Type B pancreatic cell (in vitro differentiated cells): ENCODE measurements around the gene DAPK2. TPM values are rescaled to one million over a fixed set of nuclear protein-coding genes. Genes with fewer than 3 reads are reported as not detected.

Experiments used
- DNase-seq: peaks from one replicate; pipeline ENCODE4 v3.0.0; 2021; ENCODE audit warnings: mixed read lengths; ENCODE audit not compliant: unreplicated experiment; ENCODE audit errors: extremely low spot score
- H3K27ac Mint-ChIP-seq: 2 replicates; pipeline ENCODE4 v1.8.0; 2021; ENCODE audit warnings: mild to moderate bottlenecking, mixed read lengths
- H3K27me3 Mint-ChIP-seq: 2 replicates; pipeline ENCODE4 v1.8.0; 2021; ENCODE audit warnings: mixed read lengths
- H3K36me3 Mint-ChIP-seq: 2 replicates; pipeline ENCODE4 v1.8.0; 2021; ENCODE audit warnings: mixed read lengths
- H3K4me1 Mint-ChIP-seq: one replicate; pipeline ENCODE4 v1.8.0; 2021; ENCODE audit warnings: mixed read lengths; ENCODE audit not compliant: unreplicated experiment
- H3K4me3 Mint-ChIP-seq: 2 replicates; pipeline ENCODE4 v1.8.0; 2021; ENCODE audit warnings: mild to moderate bottlenecking, mixed read lengths
- H3K9me3 Mint-ChIP-seq: 2 replicates; pipeline ENCODE4 v1.8.0; 2021; ENCODE audit warnings: mixed read lengths
- total RNA-seq: library from RNA; stranded (reverse); gene quantifications from 2 replicates; pipeline ENCODE4 v1.2.1, GENCODE V29; 2021; ENCODE audit warnings: low replicate concordance
- TF ChIP-seq, protein P1 (sequence below): fragments of 200-600 bp; sonication (generic); conservative IDR thresholded peaks from 2 replicates; pipeline ENCODE4 v1.5.0; 2021; ENCODE audit warnings: antibody characterized with exemption, mild to moderate bottlenecking

DAPK2 gene
- total RNA-seq, 1 donor from 2014 or later = 5.0 TPM

DNA sequence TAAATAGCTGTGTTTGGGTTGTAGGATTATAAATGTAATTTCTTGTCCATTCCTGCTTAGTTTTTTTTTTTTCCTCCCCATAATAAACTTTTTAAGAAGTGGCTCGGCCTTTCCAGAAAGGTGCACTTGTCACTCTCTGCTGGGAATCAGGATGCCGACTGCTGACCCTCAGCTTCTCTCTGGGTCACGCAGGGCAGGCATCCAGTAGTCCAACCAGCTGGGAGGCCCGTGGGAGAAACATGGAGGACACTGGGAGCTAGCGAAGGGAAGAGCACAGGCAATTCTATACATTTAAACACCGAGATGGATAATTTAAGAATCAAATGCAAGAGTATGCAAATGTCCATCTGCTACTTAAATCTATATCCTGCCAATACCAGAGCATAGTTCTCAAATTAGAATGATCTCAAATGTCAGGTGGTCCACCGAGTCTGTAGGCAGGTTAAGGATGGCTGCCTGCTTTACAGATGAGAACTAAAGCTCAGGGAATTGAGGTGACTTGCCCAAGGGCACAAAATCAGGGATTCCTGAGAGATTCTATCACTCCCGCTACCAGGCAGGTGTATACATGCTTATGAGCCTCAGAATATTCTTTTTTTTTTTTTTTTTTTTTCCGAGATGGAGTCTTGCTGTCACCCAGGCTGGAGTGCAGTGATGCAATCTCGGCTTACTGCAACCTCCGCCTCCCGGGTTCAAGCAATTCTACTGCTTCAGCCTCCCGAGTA is 64.5 kb downstream of the DAPK2 start:
- TF ChIP-seq, protein P1, sequence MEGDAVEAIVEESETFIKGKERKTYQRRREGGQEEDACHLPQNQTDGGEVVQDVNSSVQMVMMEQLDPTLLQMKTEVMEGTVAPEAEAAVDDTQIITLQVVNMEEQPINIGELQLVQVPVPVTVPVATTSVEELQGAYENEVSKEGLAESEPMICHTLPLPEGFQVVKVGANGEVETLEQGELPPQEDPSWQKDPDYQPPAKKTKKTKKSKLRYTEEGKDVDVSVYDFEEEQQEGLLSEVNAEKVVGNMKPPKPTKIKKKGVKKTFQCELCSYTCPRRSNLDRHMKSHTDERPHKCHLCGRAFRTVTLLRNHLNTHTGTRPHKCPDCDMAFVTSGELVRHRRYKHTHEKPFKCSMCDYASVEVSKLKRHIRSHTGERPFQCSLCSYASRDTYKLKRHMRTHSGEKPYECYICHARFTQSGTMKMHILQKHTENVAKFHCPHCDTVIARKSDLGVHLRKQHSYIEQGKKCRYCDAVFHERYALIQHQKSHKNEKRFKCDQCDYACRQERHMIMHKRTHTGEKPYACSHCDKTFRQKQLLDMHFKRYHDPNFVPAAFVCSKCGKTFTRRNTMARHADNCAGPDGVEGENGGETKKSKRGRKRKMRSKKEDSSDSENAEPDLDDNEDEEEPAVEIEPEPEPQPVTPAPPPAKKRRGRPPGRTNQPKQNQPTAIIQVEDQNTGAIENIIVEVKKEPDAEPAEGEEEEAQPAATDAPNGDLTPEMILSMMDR = no peak
- H3K9me3 Mint-ChIP-seq = no peaks in the 10 kb centered on the region

DNA sequence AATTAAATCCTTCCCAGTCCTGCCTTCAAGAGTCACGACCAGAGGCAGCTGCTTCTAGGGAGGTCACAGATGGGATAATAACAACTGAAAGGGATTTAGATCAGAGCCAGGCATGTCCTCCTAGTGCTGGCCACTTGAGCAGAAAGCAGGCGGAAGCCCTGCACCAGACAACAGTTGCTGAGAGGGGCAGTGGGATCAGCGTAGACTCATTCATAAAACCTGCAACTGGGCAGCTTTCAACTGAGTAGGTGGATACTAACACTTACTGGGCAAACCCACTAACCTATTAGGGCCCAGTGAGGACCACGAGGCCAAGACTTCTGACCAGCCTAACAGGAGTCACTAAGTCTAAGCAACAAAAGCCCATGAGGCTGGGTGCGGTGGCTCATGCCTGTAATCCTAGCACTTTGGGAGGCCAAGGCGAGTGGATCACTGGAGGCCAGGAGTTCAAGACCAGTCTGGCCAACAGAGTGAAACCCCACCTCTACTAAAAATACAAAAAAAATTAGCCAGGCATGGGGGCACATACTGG is 67.0 kb downstream of the DAPK2 start:
- no peaks in the 10 kb centered on the region for H3K9me3 Mint-ChIP-seq
- peak overlapping the region; percentile 40 for H3K27ac Mint-ChIP-seq
- no peaks in the 10 kb centered on the region for H3K27me3 Mint-ChIP-seq
- TF ChIP-seq, protein P1 = no peak
- DNase-seq = no peak
- peaks cover 27% of the 10 kb centered on the region for H3K4me1 Mint-ChIP-seq
- no peak overlapping the region for H3K4me3 Mint-ChIP-seq
- no peaks in the 10 kb centered on the region for H3K36me3 Mint-ChIP-seq

More for the DNA sequence above, 64.5 kb downstream of the DAPK2 start:
- Mint-ChIP-seq H3K36me3 (no peaks in the 10 kb centered on the region), H3K4me3 (no peak overlapping the region), H3K4me1 (peaks cover 30% of the 10 kb centered on the region), H3K27ac (no peak overlapping the region), H3K27me3 (no peaks in the 10 kb centered on the region)
- DNase-seq = no peak

DNA sequence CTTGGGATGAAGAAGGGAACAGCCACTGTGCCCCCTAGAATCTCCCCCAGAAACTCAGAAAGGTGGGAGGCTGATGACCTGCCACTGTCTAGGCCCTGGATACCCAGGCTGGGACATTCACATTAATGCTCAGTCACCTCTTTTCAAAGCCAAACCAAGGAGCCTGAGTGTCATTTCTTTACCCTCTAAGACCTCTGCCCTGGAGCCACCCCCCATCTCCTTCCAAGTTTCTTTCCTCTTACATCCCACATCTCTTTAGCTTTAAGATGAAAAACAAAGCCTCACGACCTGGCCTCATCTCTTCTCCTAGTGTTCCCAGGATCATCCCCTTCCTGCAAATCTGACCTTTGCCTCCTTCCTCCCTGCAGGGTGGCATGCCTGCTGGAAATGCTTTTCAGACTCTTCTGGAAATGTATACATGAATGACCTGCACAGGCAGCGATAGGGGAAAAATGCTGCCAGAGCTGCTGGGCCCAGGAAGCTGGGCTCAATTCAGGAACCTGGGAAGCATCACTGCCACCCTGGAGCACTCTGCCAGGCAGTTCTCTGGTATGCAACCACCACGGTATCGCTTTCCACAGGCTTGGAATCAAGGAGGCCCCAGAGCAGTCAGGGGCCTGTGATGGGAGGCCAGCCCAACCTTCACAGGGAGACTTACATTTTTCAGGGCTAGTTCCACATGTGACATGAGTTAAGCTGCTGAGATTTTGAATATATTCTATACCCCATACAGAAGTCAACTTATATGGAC is 67.6 kb downstream of the DAPK2 start:
- peak overlapping the region; percentile 1 for H3K4me3 Mint-ChIP-seq
- TF ChIP-seq, protein P1 = no peak
- peak overlapping the region; percentile 40 for H3K27ac Mint-ChIP-seq
- peaks cover 31% of the 10 kb centered on the region for H3K4me1 Mint-ChIP-seq
- DNase-seq = no peak
- no peaks in the 10 kb centered on the region for H3K27me3 Mint-ChIP-seq
- no peaks in the 10 kb centered on the region for H3K9me3 Mint-ChIP-seq
- no peaks in the 10 kb centered on the region for H3K36me3 Mint-ChIP-seq

DNA sequence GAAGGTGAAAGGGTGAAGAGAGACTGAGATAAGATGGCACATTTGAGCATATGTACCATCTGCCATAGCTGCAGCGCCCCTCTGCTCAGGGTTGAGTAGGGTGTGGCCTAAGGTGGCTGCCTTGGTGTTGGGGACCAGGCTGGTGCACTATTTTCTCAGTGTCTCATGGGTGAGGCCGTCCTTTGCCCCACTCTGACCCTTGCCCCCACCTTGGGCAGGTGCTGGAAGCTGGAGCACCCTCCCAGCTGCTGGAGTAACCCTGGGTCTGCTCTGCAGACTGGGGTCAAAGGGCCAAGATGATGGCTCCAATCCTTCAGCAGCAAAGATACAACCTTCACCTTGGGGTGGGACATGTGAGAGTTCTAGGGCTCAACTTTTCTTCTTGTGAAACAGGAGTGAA is 69.2 kb downstream of the DAPK2 start:
- H3K4me1 Mint-ChIP-seq = peaks cover 28% of the 10 kb centered on the region

DNA sequence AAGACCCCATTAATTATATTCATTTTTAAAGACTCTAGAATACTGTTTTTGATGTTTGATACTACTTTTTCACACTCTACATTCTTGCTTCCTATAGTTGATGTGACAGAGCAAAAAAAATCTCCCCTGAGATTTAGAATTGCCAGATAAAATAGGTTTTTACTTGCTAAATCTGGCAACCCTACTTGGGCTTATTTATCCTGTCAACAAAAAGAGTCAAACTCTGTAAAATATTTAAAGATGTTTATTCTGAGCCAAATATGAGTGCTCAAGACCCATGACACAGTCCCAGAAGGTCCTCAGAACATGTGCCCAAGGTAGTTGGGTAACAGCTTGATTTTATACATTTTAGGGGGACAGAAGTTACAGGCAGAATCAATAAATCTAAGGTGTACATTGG is 72.3 kb downstream of the DAPK2 start:
- no peaks in the 10 kb centered on the region for H3K36me3 Mint-ChIP-seq
- H3K4me1 Mint-ChIP-seq = peaks cover 43% of the 10 kb centered on the region
- no peak for DNase-seq
- no peak overlapping the region for H3K4me3 Mint-ChIP-seq
- no peaks in the 10 kb centered on the region for H3K27me3 Mint-ChIP-seq
- peaks cover 5% of the 10 kb centered on the region for H3K9me3 Mint-ChIP-seq
- no peak overlapping the region for H3K27ac Mint-ChIP-seq
- TF ChIP-seq, protein P1 = no peak

More for the DNA sequence above, 69.2 kb downstream of the DAPK2 start:
- H3K4me3 Mint-ChIP-seq = no peak overlapping the region
- no peaks in the 10 kb centered on the region for H3K36me3 Mint-ChIP-seq
- TF ChIP-seq, protein P1 = no peak
- H3K27me3 Mint-ChIP-seq = no peaks in the 10 kb centered on the region
- no peak overlapping the region for H3K27ac Mint-ChIP-seq
- no peak for DNase-seq
- peaks cover 5% of the 10 kb centered on the region for H3K9me3 Mint-ChIP-seq
